IPS-18a (cell line): Measurements from ENCODE around the gene PTTG1.

Experiments used
- H3K27ac ChIP-seq: one replicate; pipeline ENCODE4 v1.5.1; 2013; ENCODE audit warnings: low read length
- H3K27me3 ChIP-seq: one replicate; pipeline ENCODE4 v1.6.1; 2013; ENCODE audit warnings: mild to moderate bottlenecking, low read length; ENCODE audit not compliant: control insufficient read depth, insufficient read depth
- H3K36me3 ChIP-seq: one replicate; pipeline ENCODE4 v1.6.1; 2013; ENCODE audit warnings: low read depth, low read length; ENCODE audit not compliant: control insufficient read depth
- H3K4me1 ChIP-seq: one replicate; pipeline ENCODE4 v1.6.1; 2013; ENCODE audit warnings: low read depth, low read length; ENCODE audit not compliant: control insufficient read depth
- H3K4me3 ChIP-seq: one replicate; pipeline ENCODE4 v1.5.1; 2013; ENCODE audit warnings: low read length
- H3K9ac ChIP-seq: one replicate; pipeline ENCODE4 v1.6.1; 2013; ENCODE audit warnings: mild to moderate bottlenecking, low read length, moderate library complexity
- H3K9me3 ChIP-seq: one replicate; pipeline ENCODE4 v1.6.1; 2013; ENCODE audit warnings: low read depth, low read length; ENCODE audit not compliant: control insufficient read depth

The PTTG1 gene

GRCh38 chr5:160457252-160457651 lies 35.6 kb downstream of the PTTG1 start:
- Histone ChIP-seq H3K27ac (no peak overlapping the region), H3K27me3 (no peaks in the 10 kb centered on the region), H3K36me3 (no peaks in the 10 kb centered on the region), H3K4me1 (no peaks in the 10 kb centered on the region), H3K9ac (no peak overlapping the region), H3K4me3 (no peak overlapping the region), H3K9me3 (no peaks in the 10 kb centered on the region)

DNA sequence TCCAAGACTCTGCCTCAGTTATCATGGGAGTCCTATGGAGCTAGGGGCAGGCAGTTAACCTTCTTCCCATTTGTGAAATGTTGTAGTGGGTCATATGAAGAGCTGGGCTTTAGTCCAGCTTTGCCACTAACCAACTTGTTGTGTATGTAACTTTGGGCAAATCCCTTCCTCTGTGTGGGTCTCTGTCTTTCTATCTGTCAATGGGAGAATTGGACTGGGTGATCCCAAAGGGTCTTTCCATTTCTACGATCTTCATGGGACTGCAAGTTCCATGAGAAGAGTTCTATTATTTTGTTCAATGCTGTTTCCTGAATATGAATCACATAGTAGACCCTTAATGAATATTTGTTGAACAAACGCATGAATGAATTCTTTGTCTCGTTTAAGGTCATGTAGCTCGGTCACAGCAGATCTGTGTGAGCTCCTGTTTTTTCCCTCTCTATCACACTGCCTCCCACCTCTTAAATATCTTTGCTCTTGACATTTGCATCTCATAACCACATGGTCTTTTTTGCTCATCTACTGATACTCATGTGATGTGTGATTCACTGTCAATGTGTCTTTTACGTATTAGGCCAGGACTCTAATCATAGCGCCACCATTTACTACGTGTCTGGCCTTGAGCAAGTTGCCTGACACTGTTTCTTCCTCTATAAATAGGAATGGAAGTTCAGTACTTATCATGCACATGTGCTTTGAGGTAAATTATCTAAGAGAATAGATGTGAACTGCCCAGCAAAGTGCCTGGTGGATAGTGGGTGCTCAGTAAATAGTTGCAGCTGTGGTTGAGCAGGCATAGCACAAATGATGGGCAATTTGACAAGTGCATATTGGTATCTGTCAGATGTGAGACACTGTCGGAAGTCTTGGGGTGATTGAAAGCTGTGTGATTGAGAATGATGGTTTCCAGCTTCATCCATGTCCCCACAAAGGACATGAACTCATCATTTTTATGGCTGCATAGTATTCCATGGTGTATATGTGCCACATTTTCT lies 37.4 kb downstream of the PTTG1 start:
- Histone ChIP-seq H3K4me3 (no peak overlapping the region), H3K27me3 (no peaks in the 10 kb centered on the region), H3K9ac (no peak overlapping the region), H3K27ac (no peak overlapping the region), H3K9me3 (no peaks in the 10 kb centered on the region), H3K36me3 (no peaks in the 10 kb centered on the region), H3K4me1 (no peaks in the 10 kb centered on the region)

DNA sequence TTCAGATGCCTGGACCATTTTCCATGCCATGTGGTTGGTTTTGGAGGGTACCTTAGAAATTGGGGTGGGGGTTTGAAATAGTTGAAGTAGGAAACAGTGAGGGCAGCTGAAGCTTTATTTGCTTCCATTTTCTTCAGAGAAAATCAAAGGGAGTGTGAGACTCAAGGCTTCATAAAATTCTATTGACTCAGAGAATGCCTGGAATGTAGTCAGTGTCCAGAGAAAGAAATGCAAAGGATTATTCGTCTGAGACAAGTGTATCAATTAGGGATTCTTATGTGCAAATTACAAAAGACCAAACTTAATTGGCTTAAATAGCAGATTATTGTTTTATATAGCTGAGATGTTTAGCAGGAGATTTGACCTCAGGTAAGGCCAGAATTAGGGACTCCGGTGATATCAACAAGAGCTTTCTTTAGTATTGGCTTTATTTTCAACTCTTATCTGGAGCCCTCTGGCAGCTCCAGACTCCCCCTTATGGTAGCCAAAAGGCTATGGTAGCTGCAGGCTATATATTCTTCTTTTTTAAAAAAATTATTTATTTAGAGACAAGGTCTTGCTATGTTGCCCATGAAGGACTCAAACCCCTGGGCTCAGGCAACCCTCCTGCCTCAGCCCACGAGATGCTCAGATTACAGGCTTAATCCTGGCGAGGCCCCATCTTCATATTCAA lies 38.9 kb downstream of the PTTG1 start:
- Histone ChIP-seq H3K27ac (no peak overlapping the region), H3K4me3 (no peak overlapping the region), H3K36me3 (no peaks in the 10 kb centered on the region), H3K4me1 (no peaks in the 10 kb centered on the region), H3K9me3 (no peaks in the 10 kb centered on the region), H3K27me3 (no peaks in the 10 kb centered on the region), H3K9ac (no peak overlapping the region)

- Histone ChIP-seq H3K27me3 (no peaks in the 10 kb centered on the region), H3K4me3 (no peak overlapping the region), H3K36me3 (no peaks in the 10 kb centered on the region), H3K4me1 (no peaks in the 10 kb centered on the region), H3K9ac (no peak overlapping the region), H3K27ac (no peak overlapping the region), H3K9me3 (no peaks in the 10 kb centered on the region)
These were observed 39.7 kb downstream of the PTTG1 start for GRCh38 chr5:160461378-160461777.

GRCh38 chr5:160462167-160462566 lies 40.5 kb downstream of the PTTG1 start:
- Histone ChIP-seq H3K27ac (no peak overlapping the region), H3K27me3 (no peaks in the 10 kb centered on the region), H3K9me3 (no peaks in the 10 kb centered on the region), H3K4me3 (no peak overlapping the region), H3K9ac (no peak overlapping the region), H3K36me3 (no peaks in the 10 kb centered on the region), H3K4me1 (peaks cover under 1% of the 10 kb centered on the region)

GRCh38 chr5:160463227-160463626 lies 41.6 kb downstream of the PTTG1 start:
- Histone ChIP-seq H3K27me3 (no peaks in the 10 kb centered on the region), H3K36me3 (no peaks in the 10 kb centered on the region), H3K9me3 (no peaks in the 10 kb centered on the region), H3K4me1 (peaks cover 9% of the 10 kb centered on the region), H3K9ac (no peak overlapping the region), H3K27ac (no peak overlapping the region), H3K4me3 (no peak overlapping the region)

GRCh38 chr5:160463740-160464465 lies 42.2 kb downstream of the PTTG1 start:
- H3K9me3 ChIP-seq: no peaks in the 10 kb centered on the region
- H3K36me3 ChIP-seq: no peaks in the 10 kb centered on the region
- H3K4me1 ChIP-seq: peaks cover 9% of the 10 kb centered on the region
- no peak overlapping the region for H3K27ac ChIP-seq
- no peaks in the 10 kb centered on the region for H3K27me3 ChIP-seq
- no peak overlapping the region for H3K9ac ChIP-seq
- H3K4me3 ChIP-seq: no peak overlapping the region

GRCh38 chr5:160464466-160464797 lies 42.8 kb downstream of the PTTG1 start:
- no peaks in the 10 kb centered on the region for H3K9me3 ChIP-seq
- no peaks in the 10 kb centered on the region for H3K36me3 ChIP-seq
- H3K9ac ChIP-seq: no peak overlapping the region
- peaks cover 9% of the 10 kb centered on the region for H3K4me1 ChIP-seq
- H3K4me3 ChIP-seq: no peak overlapping the region
- H3K27me3 ChIP-seq: no peaks in the 10 kb centered on the region
- H3K27ac ChIP-seq: no peak overlapping the region

GRCh38 chr5:160466116-160466515 lies 44.5 kb downstream of the PTTG1 start:
- no peak overlapping the region for H3K9ac ChIP-seq
- H3K4me3 ChIP-seq: no peak overlapping the region
- H3K27ac ChIP-seq: no peak overlapping the region
- H3K36me3 ChIP-seq: no peaks in the 10 kb centered on the region
- H3K4me1 ChIP-seq: peaks cover 9% of the 10 kb centered on the region
- H3K9me3 ChIP-seq: no peaks in the 10 kb centered on the region
- no peaks in the 10 kb centered on the region for H3K27me3 ChIP-seq

GRCh38 chr5:160466889-160467554 lies 45.4 kb downstream of the PTTG1 start:
- no peak overlapping the region for H3K27ac ChIP-seq
- peaks cover 9% of the 10 kb centered on the region for H3K4me1 ChIP-seq
- H3K36me3 ChIP-seq: no peaks in the 10 kb centered on the region
- no peaks in the 10 kb centered on the region for H3K27me3 ChIP-seq
- no peaks in the 10 kb centered on the region for H3K9me3 ChIP-seq
- peak overlapping the region; percentile 24 for H3K9ac ChIP-seq
- H3K4me3 ChIP-seq: no peak overlapping the region
